Activated gamma-delta T cell (primary cell): ENCODE results near the gene TMEM202.
"Not testable (repeated sequence)": the region's sequence is repeated elsewhere in the genome, so short reads cannot be mapped to it uniquely, and the experiment has no call there.

Source experiments
- DNase-seq: peaks from one replicate; lab custom pipeline; 2025; lab: John Stamatoyannopoulos, UW
- total RNA-seq, 2 donors: gene quantifications; one replicate each; lab custom pipeline; 2026; lab: John Stamatoyannopoulos, UW

TMEM202 gene
- 0 reads per million in 2 donors for total RNA-seq

GRCh38 chr15:72397796-72398588 is at the start of gene TMEM202:
Gene TMEM202 (plus strand): TSS chr15:72398305. CDS start chr15:72398327, 22 bp downstream.
- no peak for DNase-seq

GRCh38 chr15:72353266-72353665 is 44.8 kb upstream of the TMEM202 start:
- DNase-seq: no peak

- no peak for DNase-seq
These were observed 43.6 kb upstream of the TMEM202 start for GRCh38 chr15:72354496-72354895.

DNA sequence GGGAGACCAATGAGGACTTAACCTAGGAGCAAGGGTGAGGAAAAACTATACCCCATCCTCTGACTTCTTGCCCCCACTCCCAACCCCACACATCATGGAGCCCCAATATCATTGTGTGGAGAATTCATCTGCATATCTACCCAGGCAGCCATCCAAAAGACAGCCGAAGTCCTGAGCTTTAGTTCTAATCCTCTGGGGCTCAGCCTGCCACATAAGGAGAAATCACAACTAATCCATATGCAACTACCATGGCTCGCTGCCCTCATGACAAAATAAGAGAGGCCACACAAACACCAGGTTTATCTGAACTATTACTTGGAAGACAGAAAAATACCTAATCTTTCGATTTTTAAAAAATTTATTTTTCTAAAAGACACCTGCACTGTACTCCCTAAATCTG is 40.0 kb upstream of the TMEM202 start:
- DNase-seq: no peak

DNA sequence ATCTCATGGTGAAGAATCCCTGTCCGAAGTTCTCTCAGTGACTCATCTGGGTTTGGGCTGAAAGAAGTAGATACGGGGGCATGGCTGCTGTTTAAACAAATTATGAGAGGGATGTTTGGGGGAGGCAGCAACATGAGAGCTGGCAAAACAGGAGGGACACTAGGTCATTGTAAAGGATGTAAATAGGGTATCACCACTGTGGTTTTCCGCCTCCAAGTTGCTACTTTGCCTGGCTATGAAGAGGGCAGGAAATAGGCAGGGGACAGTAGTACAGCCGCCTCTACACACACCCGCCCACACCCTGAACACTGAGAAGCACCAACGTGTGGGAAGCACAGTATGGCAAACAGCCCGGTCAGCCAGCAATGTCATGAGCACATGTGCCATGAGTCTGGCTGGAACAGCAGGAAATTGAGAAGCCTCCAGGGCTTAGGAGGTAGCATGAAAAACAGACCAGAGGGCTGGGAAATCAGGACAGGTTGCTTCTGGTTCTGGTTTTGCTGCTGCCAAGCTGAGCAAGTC is 39.4 kb upstream of the TMEM202 start:
- no peak for DNase-seq

DNA sequence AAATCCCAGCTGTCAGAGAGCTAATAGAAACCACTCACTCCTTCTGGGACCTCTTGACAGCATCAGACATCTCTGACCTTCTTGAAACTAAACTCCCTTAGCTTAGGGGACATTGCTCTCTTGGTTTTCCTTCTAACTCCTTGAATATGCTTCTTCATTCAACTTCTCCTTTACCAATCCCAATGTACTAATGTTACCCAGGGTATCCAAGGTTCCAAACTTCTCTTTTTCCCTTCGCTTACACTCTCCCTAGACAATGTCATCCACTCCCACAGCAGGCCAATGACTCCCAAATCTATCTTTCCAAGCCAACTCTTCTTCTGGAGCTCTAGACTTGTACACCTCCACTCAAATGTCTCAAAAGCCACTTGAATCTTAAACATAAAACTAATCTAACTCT is 36.9 kb upstream of the TMEM202 start:
- DNase-seq: no peak

DNA sequence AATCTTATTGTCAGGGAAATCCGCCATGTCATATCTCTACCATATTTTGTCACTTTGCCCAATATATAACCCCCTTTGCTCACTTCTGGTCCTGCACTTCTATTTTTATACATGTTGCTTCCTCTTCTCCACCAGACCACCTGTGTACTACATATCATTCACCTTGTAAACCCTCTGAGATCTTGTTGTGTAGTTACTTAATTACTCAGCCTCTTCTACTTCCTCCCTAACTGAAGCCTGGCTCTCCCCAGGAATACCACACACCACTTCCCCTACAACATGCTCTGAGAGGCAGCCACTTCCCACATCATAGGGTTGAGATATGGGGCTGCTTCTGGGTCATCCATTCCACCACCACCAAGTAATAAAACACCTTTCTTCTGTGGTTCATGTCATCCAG is 32.3 kb upstream of the TMEM202 start:
- no peak for DNase-seq

GRCh38 chr15:72368325-72368724 is 29.8 kb upstream of the TMEM202 start:
- no peak for DNase-seq

DNA sequence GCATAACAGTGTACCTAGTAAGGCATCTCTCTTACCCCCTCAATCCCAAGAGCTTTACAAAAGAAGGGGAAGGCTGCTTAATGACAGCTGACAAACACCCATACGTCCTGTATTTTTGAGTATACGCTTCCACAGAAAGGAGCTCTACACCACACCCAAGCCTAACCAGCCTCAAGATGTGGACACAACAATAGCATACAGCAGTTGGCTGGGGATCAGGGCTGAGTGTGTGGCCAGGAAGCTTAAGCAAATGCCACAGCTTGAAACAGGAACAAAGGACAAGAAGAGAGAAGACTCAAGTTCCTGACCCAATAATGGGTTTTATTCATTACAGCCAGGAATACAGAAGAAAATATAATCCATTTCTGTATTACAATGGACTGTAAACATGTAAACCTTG is 29.2 kb upstream of the TMEM202 start:
- no peak for DNase-seq

- no peak for DNase-seq
These were observed 28.1 kb upstream of the TMEM202 start for GRCh38 chr15:72369964-72370363.

DNA sequence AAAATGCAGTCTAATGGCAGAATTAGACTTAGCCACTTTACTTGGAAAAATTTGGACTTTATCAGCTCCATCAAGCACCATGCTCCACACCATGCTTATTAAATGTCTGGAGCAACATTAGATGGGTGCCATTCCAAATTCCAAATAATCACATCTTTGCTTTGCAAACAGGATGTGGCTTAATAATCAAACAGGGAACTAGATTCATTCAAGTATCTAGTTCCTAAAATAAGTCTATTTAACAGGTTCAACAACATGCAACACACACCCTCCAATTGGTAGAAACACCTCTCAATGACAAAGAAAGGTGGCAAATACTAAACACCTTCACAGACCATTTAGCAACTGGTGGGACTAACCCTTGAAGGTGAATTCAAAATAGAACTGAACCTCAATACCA is 25.7 kb upstream of the TMEM202 start:
- DNase-seq: no peak

GRCh38 chr15:72375501-72375845 is 22.6 kb upstream of the TMEM202 start:
- no peak for DNase-seq

DNA sequence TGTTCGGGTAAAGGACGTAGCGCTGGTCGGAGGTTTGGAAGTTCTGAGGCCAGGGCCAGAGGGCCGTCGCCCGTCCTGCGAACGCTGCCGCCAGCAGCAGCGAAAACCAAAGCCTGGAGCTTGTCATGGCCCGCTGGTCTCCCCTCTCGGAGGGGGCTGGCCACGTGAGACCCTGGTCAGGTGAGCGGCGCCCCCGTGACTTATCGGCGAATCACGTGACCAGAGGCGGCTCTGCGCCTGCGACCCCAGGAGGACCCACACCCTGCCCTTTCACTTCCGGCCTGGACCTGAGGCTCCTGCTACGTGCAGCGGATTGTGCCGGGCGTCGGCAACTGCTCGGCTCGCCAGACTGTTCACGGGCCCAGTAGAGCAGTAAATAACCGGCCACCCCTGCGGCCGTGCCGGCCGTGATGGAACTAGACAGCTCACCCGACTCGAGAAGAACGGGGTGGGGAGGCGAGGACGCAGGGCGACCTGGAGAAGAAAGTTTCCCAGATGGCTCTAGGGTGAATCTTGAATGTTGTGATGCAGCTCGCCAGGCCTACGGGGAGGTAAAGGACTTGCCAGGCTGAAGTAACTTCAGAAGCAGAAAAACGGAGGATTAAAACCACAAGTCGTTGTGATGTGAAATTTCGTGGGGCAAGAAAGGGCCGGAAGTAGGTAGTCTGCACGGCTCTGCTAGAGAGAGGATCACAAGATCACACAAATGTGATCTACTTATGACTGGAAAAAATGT is 22.1 kb upstream of the TMEM202 start, which contains the start of gene HEXA:
TSS of gene HEXA (minus strand) at position 169 of the 736 bp plus-strand sequence. CDS start at position 127, 42 bp downstream.
- DNase-seq: peak; percentile 98

DNA sequence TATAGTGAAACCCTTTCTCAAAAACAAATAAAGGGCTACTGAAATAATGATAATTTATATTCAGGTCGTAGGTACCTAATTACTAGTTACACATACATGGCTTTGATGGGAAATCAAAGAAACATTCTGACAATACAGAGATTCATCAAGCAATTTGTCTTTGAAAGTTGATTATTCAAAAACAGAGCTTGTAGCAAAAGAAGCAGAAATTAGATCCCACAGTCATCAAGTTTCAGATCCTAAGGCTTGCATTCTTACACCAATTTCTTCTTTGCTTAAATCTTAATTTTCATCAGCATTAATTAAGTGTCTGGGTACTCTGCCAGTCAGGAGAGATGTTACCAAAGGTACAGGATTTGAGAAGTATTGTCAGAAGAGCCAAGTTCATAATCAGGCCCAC is 20.8 kb upstream of the TMEM202 start:
- DNase-seq: no peak

DNA sequence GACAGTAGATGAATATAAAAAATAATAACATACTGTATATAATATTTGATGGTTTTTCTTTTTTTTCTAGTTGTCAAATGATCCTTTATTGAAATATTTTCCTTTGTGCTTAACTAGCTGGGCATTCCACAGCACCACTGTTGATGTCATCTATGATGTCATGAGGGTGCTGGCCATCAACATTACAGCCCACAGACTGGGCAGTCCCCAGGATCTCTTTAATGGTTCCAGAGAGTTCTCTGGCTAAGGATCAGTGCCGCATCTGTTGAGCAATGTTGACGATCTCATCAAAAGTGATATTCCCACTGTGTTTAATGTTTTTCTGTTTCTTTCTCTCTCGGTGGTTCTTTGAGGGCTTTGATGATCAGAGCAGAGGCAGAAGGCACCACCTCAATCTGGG is 19.0 kb upstream of the TMEM202 start:
- DNase-seq: not testable (repeated sequence)

GRCh38 chr15:72379856-72380430 is 18.2 kb upstream of the TMEM202 start:
- DNase-seq: no peak

GRCh38 chr15:72380743-72381142 is 17.4 kb upstream of the TMEM202 start:
- DNase-seq: no peak

DNA sequence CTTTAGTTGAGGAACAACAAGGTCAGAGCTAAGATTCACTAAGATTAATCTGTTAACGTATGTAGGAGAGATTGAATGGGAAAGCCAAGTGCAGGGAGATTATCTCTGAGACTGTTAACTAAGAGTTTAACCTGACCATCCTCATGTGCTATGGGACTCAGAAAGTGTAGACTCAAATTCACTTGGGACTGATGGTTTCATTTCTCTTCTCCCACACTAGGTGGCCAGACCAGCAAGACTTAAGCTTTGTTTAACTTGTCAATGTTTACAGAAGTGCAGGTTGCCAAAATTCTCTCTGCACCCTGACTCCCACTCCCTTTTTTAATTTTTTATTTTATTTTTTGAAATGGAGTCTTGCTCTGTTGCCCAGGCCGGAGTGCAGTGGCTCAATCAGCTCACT is 16.0 kb upstream of the TMEM202 start:
- DNase-seq: no peak

GRCh38 chr15:72387741-72388140 is 10.4 kb upstream of the TMEM202 start:
- no peak for DNase-seq

DNA sequence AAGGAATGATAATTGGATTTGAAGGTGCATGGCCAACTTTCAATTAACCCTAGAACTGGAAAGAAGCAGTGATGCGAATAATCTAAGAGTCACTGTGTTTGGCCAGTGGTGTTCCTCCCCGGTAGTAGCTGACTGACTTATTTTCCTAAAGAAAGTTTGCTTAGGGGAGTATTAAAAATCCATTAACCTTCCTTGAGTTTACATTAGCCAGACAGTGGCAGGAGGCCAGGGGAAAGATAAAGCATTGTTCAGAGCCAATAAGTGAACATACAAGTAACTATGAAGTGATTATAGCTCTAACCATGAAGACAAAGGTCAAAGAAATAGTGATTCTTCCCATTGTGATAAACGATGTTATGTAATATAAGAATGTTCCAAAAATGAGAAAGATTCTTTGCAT is 8.9 kb upstream of the TMEM202 start:
- no peak for DNase-seq

GRCh38 chr15:72396331-72396730 is 1.8 kb upstream of the TMEM202 start:
- not testable (repeated sequence) for DNase-seq

GRCh38 chr15:72398648-72399047 is 543 bp downstream of the TMEM202 start:
- no peak for DNase-seq

DNA sequence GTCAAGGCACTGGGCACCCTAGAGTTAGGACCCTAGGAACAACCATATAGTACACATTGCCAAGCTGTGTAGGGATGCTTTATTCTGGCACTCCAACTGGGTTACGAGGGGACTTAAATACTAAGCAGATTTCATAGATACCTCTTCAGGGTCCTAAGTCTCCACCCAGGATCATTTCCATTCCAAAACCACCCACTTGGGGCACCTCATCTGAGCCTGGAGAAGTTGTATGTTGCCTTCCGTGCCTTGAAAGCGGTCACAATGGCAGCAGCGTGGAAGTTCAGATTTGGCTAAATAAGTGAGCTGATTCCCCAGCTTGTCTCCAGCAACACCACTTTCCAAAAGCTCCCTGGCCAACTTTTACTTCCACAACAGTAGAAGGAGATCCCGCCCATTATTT is 4.6 kb downstream of the TMEM202 start:
- DNase-seq: no peak
